GM23338 (cell line): Measurements from ENCODE around the gene TNRC18. TPM values are rescaled to one million over a fixed set of nuclear protein-coding genes. Genes with fewer than 3 reads are reported as not detected.
"Not testable (repeated sequence)": the region's sequence is repeated elsewhere in the genome, so short reads cannot be mapped to it uniquely, and the experiment has no call there.

Source experiments
- ATAC-seq: fragments of 200-7000 bp; cut with Tn5 transposase; 3 replicates; pipeline ENCODE4 v1.9.1; 2020
- DNase-seq: peaks from one replicate; pipeline ENCODE4 v3.0.0-alpha.2; 2015; ENCODE audit warnings: low spot score
- H2AFZ ChIP-seq: fragments of 200-600 bp; sonication (generic); 2 replicates; pipeline ENCODE4 v1.8.0; 2016; ENCODE audit warnings: antibody characterized with exemption, mild to moderate bottlenecking, moderate library complexity
- H3F3A ChIP-seq: fragments of 200-600 bp; sonication (generic); replicated peaks from 2 replicates; pipeline ENCODE4 v1.8.0; 2017; ENCODE audit warnings: antibody characterized with exemption, mixed run types, low read depth
- H3K27ac ChIP-seq: fragments of 200-600 bp; sonication (generic); 2 replicates; pipeline ENCODE4 v1.6.1; 2016; ENCODE audit warnings: low read depth
- H3K27me3 ChIP-seq: fragments of 200-600 bp; sonication (generic); 2 replicates; pipeline ENCODE4 v1.8.0; 2016; ENCODE audit warnings: mild to moderate bottlenecking, mixed run types, moderate library complexity; ENCODE audit not compliant: insufficient read depth
- H3K36me3 ChIP-seq: fragments of 200-600 bp; sonication (generic); 2 replicates; pipeline ENCODE4 v1.8.0; 2016; ENCODE audit warnings: mild to moderate bottlenecking; ENCODE audit not compliant: insufficient read depth
- H3K4me1 ChIP-seq: fragments of 200-600 bp; sonication (generic); 2 replicates; pipeline ENCODE4 v1.8.0; 2016; ENCODE audit warnings: mild to moderate bottlenecking, moderate library complexity; ENCODE audit not compliant: insufficient read depth
- H3K4me2 ChIP-seq: fragments of 200-600 bp; sonication (generic); 2 replicates; pipeline ENCODE4 v1.7.1; 2017; ENCODE audit warnings: mixed run types
- H3K4me3 ChIP-seq: fragments of 200-600 bp; sonication (generic); 2 replicates; pipeline ENCODE4 v1.6.1; 2016; ENCODE audit warnings: mixed run types
- H3K79me2 ChIP-seq: fragments of 200-600 bp; sonication (generic); replicated peaks from 2 replicates; pipeline ENCODE4 v1.8.0; 2017; ENCODE audit warnings: mild to moderate bottlenecking; ENCODE audit not compliant: insufficient read depth
- H3K9me2 ChIP-seq: fragments of 200-600 bp; sonication (generic); 2 replicates; pipeline ENCODE4 v1.8.0; 2017; ENCODE audit not compliant: insufficient read depth
- H4K20me1 ChIP-seq: fragments of 200-600 bp; sonication (generic); replicated peaks from 2 replicates; pipeline ENCODE4 v1.8.0; 2017; ENCODE audit warnings: mild to moderate bottlenecking; ENCODE audit not compliant: insufficient read depth
- H3K27ac Mint-ChIP-seq: 2 replicates; pipeline ENCODE4 v1.8.0; 2020; ENCODE audit warnings: inconsistent platforms, mild to moderate bottlenecking, moderate library complexity, mixed read lengths
- H3K27me3 Mint-ChIP-seq: 3 replicates; pipeline ENCODE4 v1.8.0; 2022; ENCODE audit warnings: low read depth, mild to moderate bottlenecking, moderate library complexity, mixed read lengths, inconsistent platforms; ENCODE audit not compliant: insufficient read depth, poor library complexity
- H3K36me3 Mint-ChIP-seq: 3 replicates; pipeline ENCODE4 v1.8.0; 2021; ENCODE audit warnings: low read depth, mild to moderate bottlenecking, inconsistent platforms, moderate library complexity, mixed read lengths
- H3K4me1 Mint-ChIP-seq: 3 replicates; pipeline ENCODE4 v1.8.0; 2020; ENCODE audit warnings: mild to moderate bottlenecking, inconsistent platforms, mixed read lengths
- H3K4me3 Mint-ChIP-seq: 3 replicates; pipeline ENCODE4 v1.8.0; 2021; ENCODE audit warnings: moderate library complexity, mild to moderate bottlenecking, inconsistent platforms, mixed read lengths
- H3K9me3 Mint-ChIP-seq: 3 replicates; pipeline ENCODE4 v1.8.0; 2020; ENCODE audit warnings: moderate library complexity, mild to moderate bottlenecking, inconsistent platforms, mixed read lengths
- CREB1 ChIP-seq: fragments of 250-450 bp; sonication (Bioruptor Pico); IDR thresholded peaks from 2 replicates; pipeline ENCODE4 v1.5.0; 2020; ENCODE audit warnings: low read depth, mild to moderate bottlenecking, moderate library complexity
- CTCF ChIP-seq, 2 experiments: fragments of 200-600 bp in 1 of 2; sonication (generic) in 1 of 2; conservative IDR thresholded peaks; 2 replicates each; pipeline versions ENCODE4 v1.5.1 to v1.6.1; 2016 to 2017; ENCODE audit warnings: antibody characterized with exemption in 2 of 2, low read depth in 2 of 2, mild to moderate bottlenecking in 2 of 2, moderate library complexity in 1 of 2
- ETS1 ChIP-seq: IDR thresholded peaks from 2 replicates; pipeline ENCODE4 v1.6.1; 2016; ENCODE audit warnings: antibody characterized with exemption
- EZH2 ChIP-seq: fragments of 200-600 bp; sonication (generic); IDR thresholded peaks from one replicate; pipeline ENCODE4 v1.8.0; 2017; ENCODE audit warnings: antibody characterized with exemption, mild to moderate bottlenecking, low read depth; ENCODE audit not compliant: unreplicated experiment
- JUNB ChIP-seq: IDR thresholded peaks from one replicate; pipeline ENCODE4 v1.6.1; 2016; ENCODE audit warnings: antibody characterized with exemption; ENCODE audit not compliant: unreplicated experiment
- NANOG ChIP-seq: IDR thresholded peaks from 2 replicates; pipeline ENCODE4 v1.6.1; 2016; ENCODE audit warnings: antibody characterized with exemption, borderline replicate concordance
- ZNF331 ChIP-seq: fragments of 250-450 bp; sonication (Bioruptor Pico); IDR thresholded peaks from 2 replicates; pipeline ENCODE4 v1.5.0; 2020; ENCODE audit warnings: low read depth, mild to moderate bottlenecking, moderate library complexity
- ZNF462 ChIP-seq: fragments of 250-450 bp; sonication (Bioruptor Pico); IDR thresholded peaks from 2 replicates; pipeline ENCODE4 v1.5.0; 2020; ENCODE audit warnings: mild to moderate bottlenecking, moderate library complexity
- polyA plus RNA-seq: library from polyadenylated mRNA; unstranded; fragments of >200 nt; fragmentation: Nextera tagmentation; extraction: Ambion mirVana; gene quantifications from 2 replicates; pipeline ENCODE4 v1.2.1, GENCODE V29; 2016
- total RNA-seq: library from RNA; depleted of rRNA; stranded (reverse); fragments of >200 nt; shearing (Covaris generic); gene quantifications from 2 replicates; pipeline ENCODE4 v1.2.3, GENCODE V29; 2014

The TNRC18 gene
- total and polyA plus RNA-seq, 2 experiments from 2014 or later: 2.1 to 17.5 TPM

- H3K27ac Mint-ChIP-seq, H3K4me1 Mint-ChIP-seq, H3K36me3 ChIP-seq: not testable (repeated sequence)
Measured at GRCh38 chr7:5365976-5366625, 57.5 kb downstream of the TNRC18 start.

GRCh38 chr7:5363729-5364128, 59.9 kb downstream of the TNRC18 start:
- Histone ChIP-seq H4K20me1 (no peaks in the 10 kb centered on the region), H3K27me3 (no peaks in the 10 kb centered on the region), H3K27ac (no peak overlapping the region), H3K36me3 (no peaks in the 10 kb centered on the region), H3K4me1 (no peaks in the 10 kb centered on the region), H3K4me3 (no peak overlapping the region), H3K4me2 (no peak overlapping the region), H2AFZ (no peak overlapping the region), H3K9me2 (no peaks in the 10 kb centered on the region), H3F3A (no peaks in the 10 kb centered on the region), H3K79me2 (no peaks in the 10 kb centered on the region)
- H3K27ac Mint-ChIP-seq: no peak overlapping the region
- no peaks in the 10 kb centered on the region for H3K36me3 Mint-ChIP-seq
- H3K27me3 Mint-ChIP-seq: peaks cover 5% of the 10 kb centered on the region
- DNase-seq (no peak), ATAC-seq (no peak)
- H3K9me3 Mint-ChIP-seq: no peaks in the 10 kb centered on the region
- peaks cover 3% of the 10 kb centered on the region; the same call in 1 of the 3 replicates for H3K4me1 Mint-ChIP-seq
- no peak overlapping the region for H3K4me3 Mint-ChIP-seq
- TF ChIP-seq JUNB (no peak), NANOG (no peak), ETS1 (no peak), ZNF462 (CRISPR knock-in tag) (no peak), EZH2 (no peak), ZNF331 (CRISPR knock-in tag) (no peak)

More at GRCh38 chr7:5365976-5366625, 57.5 kb downstream of the TNRC18 start:
- not testable (repeated sequence) for H3K27me3 ChIP-seq, H4K20me1 ChIP-seq, H3K79me2 ChIP-seq, H3K27ac ChIP-seq, H2AFZ ChIP-seq, H3K27me3 Mint-ChIP-seq, H3K9me2 ChIP-seq, H3K4me2 ChIP-seq, H3K4me3 Mint-ChIP-seq, H3F3A ChIP-seq, H3K36me3 Mint-ChIP-seq, H3K4me1 ChIP-seq, H3K9me3 Mint-ChIP-seq, H3K4me3 ChIP-seq
- peak; percentile 95 to 96 for TF ChIP-seq CTCF (conservative IDR thresholded peaks at IDR 0.05; ENCODE audit: low read depth in 2 of 2)
- TF ChIP-seq CREB1 (CRISPR knock-in tag): 0 out of 2 replicates have a peak, but pooled peaks have one; percentile 5
- DNase-seq (peak; percentile 84), ATAC-seq (peak; percentile 82)
